Left renal cortex interstitium (tissue), 4 donors: ENCODE results near the gene RAB3A. TPM values are rescaled to one million over a fixed set of nuclear protein-coding genes. Genes with fewer than 3 reads are reported as not detected.

Source experiments
- DNase-seq, 4 donors: peaks; one replicate each; pipeline ENCODE4 v3.0.0-alpha.2; 2013; ENCODE audit warnings: low read depth in 4 of 4, low spot score in 2 of 4, missing footprints in 1 of 4
- polyA plus RNA-seq, 4 donors: library from polyadenylated mRNA; unstranded; fragments of 120-200 nt; gene quantifications; one replicate each; pipeline ENCODE4 v1.2.1, GENCODE V29; 2013; ENCODE audit not compliant: insufficient read length in 4 of 4

Gene RAB3A
- polyA plus RNA-seq, 4 donors: 4.6 to 5.8 (median 5.3) TPM

GRCh38 chr19:18202397-18202777 is 1.5 kb downstream of the RAB3A start:
- no peak for DNase-seq

- no peak for DNase-seq
Measured at GRCh38 chr19:18198374-18198773, 5.5 kb downstream of the RAB3A start.

GRCh38 chr19:18197941-18198340 is 5.9 kb downstream of the RAB3A start:
- no peak for DNase-seq

- DNase-seq: no peak
Measured at GRCh38 chr19:18197306-18197705, 6.5 kb downstream of the RAB3A start.

GRCh38 chr19:18196511-18196845 is 7.4 kb downstream of the RAB3A start:
- DNase-seq: no peak

- no peak for DNase-seq
Measured at GRCh38 chr19:18194554-18195238, 9.1 kb downstream of the RAB3A start.

- DNase-seq: no peak
Measured at GRCh38 chr19:18194181-18194530, 9.7 kb downstream of the RAB3A start.

GRCh38 chr19:18193388-18194180 is 10.3 kb downstream of the RAB3A start:
- DNase-seq: no peak

GRCh38 chr19:18192673-18193387 is 11.0 kb downstream of the RAB3A start, which contains the start of gene MPV17L2:
Gene MPV17L2, plus strand, starts transcription at chr19:18193218. Its CDS starts 64 bp downstream, at chr19:18193282.
- DNase-seq: peak; percentile 97 to 100 (median 99)

GRCh38 chr19:18191640-18192062 is 12.2 kb downstream of the RAB3A start:
- no peak for DNase-seq

GRCh38 chr19:18190278-18190677 is 13.6 kb downstream of the RAB3A start:
- DNase-seq: no peak

- no peak for DNase-seq
Measured at GRCh38 chr19:18185538-18185937, 18.3 kb downstream of the RAB3A start.

- no peak for DNase-seq
Measured at GRCh38 chr19:18183529-18183928, 20.3 kb downstream of the RAB3A start.

- DNase-seq: no peak
Measured at GRCh38 chr19:18179957-18180356, 23.9 kb downstream of the RAB3A start.

GRCh38 chr19:18176367-18177310 is 27.2 kb downstream of the RAB3A start:
- no peak for DNase-seq

GRCh38 chr19:18174983-18175382 is 28.9 kb downstream of the RAB3A start:
- DNase-seq: no peak

GRCh38 chr19:18173572-18174288 is 30.1 kb downstream of the RAB3A start, which contains the start of gene IFI30:
Gene IFI30, plus strand, starts transcription at chr19:18173813. Its CDS starts 29 bp downstream, at chr19:18173842.
- DNase-seq: no peak

GRCh38 chr19:18173054-18173571 is 30.7 kb downstream of the RAB3A start:
- DNase-seq: no peak

GRCh38 chr19:18172331-18173053 is 31.4 kb downstream of the RAB3A start:
- no peak for DNase-seq
